Astrocyte (in vitro differentiated cells and primary cell): ENCODE data around the gene AHSP. TPM values are rescaled to one million over a fixed set of nuclear protein-coding genes. Genes with fewer than 3 reads are reported as not detected.
"Not testable (repeated sequence)": the region's sequence is repeated elsewhere in the genome, so short reads cannot be mapped to it uniquely, and the experiment has no call there.

ENCODE experiments used
- DNase-seq: peaks from one replicate; pipeline ENCODE4 v3.0.0-alpha.2; 2010; ENCODE audit warnings: low read depth
- FAIRE-seq: peaks from 2 replicates; lab custom pipeline; 2011; peaks lifted over from hg19 to GRCh38; lab: Jason Lieb, UNC
- H2AFZ ChIP-seq: 2 replicates; pipeline ENCODE4 v1.6.0; 2012; ENCODE audit warnings: low read depth, low read length, inconsistent platforms
- H3K27ac ChIP-seq: 2 replicates; pipeline ENCODE4 v1.5.1; 2011; ENCODE audit warnings: low read depth, low read length, inconsistent platforms
- H3K27me3 ChIP-seq: 2 replicates; pipeline ENCODE4 v1.6.0; 2011; ENCODE audit warnings: low read length, inconsistent platforms; ENCODE audit not compliant: insufficient read depth
- H3K36me3 ChIP-seq: 2 replicates; pipeline ENCODE4 v1.5.1; 2011; ENCODE audit warnings: low read length, inconsistent platforms; ENCODE audit not compliant: insufficient read depth
- H3K4me1 ChIP-seq: 2 replicates; pipeline ENCODE4 v1.5.1; 2011; ENCODE audit warnings: low read length, inconsistent platforms; ENCODE audit not compliant: insufficient read depth
- H3K4me2 ChIP-seq: 2 replicates; pipeline ENCODE4 v1.6.0; 2012; ENCODE audit warnings: low read length, inconsistent platforms
- H3K4me3 ChIP-seq: 2 replicates; pipeline ENCODE4 v1.5.1; 2011; ENCODE audit warnings: low read depth, mild to moderate bottlenecking, low read length, inconsistent platforms; ENCODE audit not compliant: insufficient read depth
- H3K79me2 ChIP-seq: 2 replicates; pipeline ENCODE4 v1.6.0; 2012; ENCODE audit warnings: mild to moderate bottlenecking, low read length, inconsistent platforms; ENCODE audit not compliant: insufficient read depth
- H3K9ac ChIP-seq: 2 replicates; pipeline ENCODE4 v1.6.0; 2012; ENCODE audit warnings: mild to moderate bottlenecking, low read length, inconsistent platforms
- H3K9me3 ChIP-seq: 2 replicates; pipeline ENCODE4 v1.5.1; 2012; ENCODE audit warnings: low read depth, mild to moderate bottlenecking, low read length, inconsistent platforms; ENCODE audit not compliant: insufficient read depth
- H4K20me1 ChIP-seq: 2 replicates; pipeline ENCODE4 v1.6.0; 2012; ENCODE audit warnings: low read length, inconsistent platforms; ENCODE audit not compliant: insufficient read depth
- H3K27ac Mint-ChIP-seq: one replicate; pipeline ENCODE4 v1.8.0; 2021; ENCODE audit warnings: mild to moderate bottlenecking, mixed read lengths; ENCODE audit not compliant: unreplicated experiment
- H3K27me3 Mint-ChIP-seq: one replicate; pipeline ENCODE4 v1.8.0; 2021; ENCODE audit warnings: low read depth, mixed read lengths; ENCODE audit not compliant: unreplicated experiment
- H3K36me3 Mint-ChIP-seq: one replicate; pipeline ENCODE4 v1.8.0; 2021; ENCODE audit warnings: low read depth, mixed read lengths; ENCODE audit not compliant: unreplicated experiment
- H3K4me1 Mint-ChIP-seq: one replicate; pipeline ENCODE4 v1.8.0; 2021; ENCODE audit warnings: low read depth, mixed read lengths; ENCODE audit not compliant: unreplicated experiment
- H3K4me3 Mint-ChIP-seq: one replicate; pipeline ENCODE4 v1.8.0; 2021; ENCODE audit warnings: mild to moderate bottlenecking, moderate library complexity, mixed read lengths; ENCODE audit not compliant: unreplicated experiment
- H3K9me3 Mint-ChIP-seq: one replicate; pipeline ENCODE4 v1.8.0; 2021; ENCODE audit warnings: mild to moderate bottlenecking, mixed read lengths; ENCODE audit not compliant: unreplicated experiment
- EZH2 ChIP-seq: IDR thresholded peaks from 2 replicates; pipeline ENCODE4 v1.6.1; 2012; ENCODE audit warnings: mild to moderate bottlenecking, low read length, inconsistent platforms; ENCODE audit not compliant: insufficient read depth
- total RNA-seq: library from RNA; stranded (reverse); gene quantifications from 2 replicates; pipeline ENCODE4 v1.2.1, GENCODE V29; 2021
- TF ChIP-seq, protein P1 (sequence below): IDR thresholded peaks from 2 replicates; pipeline ENCODE4 v1.5.1; 2011; ENCODE audit warnings: low read depth, mild to moderate bottlenecking, inconsistent platforms, low read length, moderate library complexity; ENCODE audit not compliant: insufficient read depth

Gene AHSP
- total RNA-seq, 1 donor from 2014 or later, result not detected

DNA sequence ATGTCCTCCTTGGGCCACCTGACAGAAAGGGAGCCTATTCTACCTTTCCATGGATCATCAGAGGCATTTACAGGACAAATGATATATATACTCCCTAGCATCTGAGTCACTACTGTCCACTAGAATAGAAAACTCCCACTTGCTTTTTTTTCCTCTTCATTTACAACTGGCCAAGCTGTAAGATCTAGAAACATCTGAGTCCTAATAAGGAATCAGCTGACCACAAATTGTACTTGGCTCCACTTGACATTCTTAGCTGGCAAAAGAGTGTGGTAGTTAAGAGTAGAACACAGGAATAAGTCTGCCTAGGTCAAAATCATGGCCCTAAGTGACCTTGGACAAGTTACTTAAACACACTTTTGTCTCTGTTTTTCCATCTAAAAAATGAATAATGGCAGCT is 24.7 kb upstream of the AHSP start:
- no peak overlapping the region for H3K4me3 Mint-ChIP-seq
- peaks cover 16% of the 10 kb centered on the region for H3K36me3 Mint-ChIP-seq
- TF ChIP-seq, protein P1, sequence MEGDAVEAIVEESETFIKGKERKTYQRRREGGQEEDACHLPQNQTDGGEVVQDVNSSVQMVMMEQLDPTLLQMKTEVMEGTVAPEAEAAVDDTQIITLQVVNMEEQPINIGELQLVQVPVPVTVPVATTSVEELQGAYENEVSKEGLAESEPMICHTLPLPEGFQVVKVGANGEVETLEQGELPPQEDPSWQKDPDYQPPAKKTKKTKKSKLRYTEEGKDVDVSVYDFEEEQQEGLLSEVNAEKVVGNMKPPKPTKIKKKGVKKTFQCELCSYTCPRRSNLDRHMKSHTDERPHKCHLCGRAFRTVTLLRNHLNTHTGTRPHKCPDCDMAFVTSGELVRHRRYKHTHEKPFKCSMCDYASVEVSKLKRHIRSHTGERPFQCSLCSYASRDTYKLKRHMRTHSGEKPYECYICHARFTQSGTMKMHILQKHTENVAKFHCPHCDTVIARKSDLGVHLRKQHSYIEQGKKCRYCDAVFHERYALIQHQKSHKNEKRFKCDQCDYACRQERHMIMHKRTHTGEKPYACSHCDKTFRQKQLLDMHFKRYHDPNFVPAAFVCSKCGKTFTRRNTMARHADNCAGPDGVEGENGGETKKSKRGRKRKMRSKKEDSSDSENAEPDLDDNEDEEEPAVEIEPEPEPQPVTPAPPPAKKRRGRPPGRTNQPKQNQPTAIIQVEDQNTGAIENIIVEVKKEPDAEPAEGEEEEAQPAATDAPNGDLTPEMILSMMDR, result no peak
- TF ChIP-seq EZH2, result no peak
- peaks cover 15% of the 10 kb centered on the region for H3K36me3 ChIP-seq
- DNase-seq (peak; percentile 65), FAIRE-seq (no peak)
- H3K27me3 Mint-ChIP-seq, result no peaks in the 10 kb centered on the region
- H3K27ac Mint-ChIP-seq, result no peak overlapping the region
- no peaks in the 10 kb centered on the region for H3K9me3 ChIP-seq
- no peak overlapping the region for H3K27ac ChIP-seq
- H3K9ac ChIP-seq, result no peak overlapping the region
- H3K4me1 Mint-ChIP-seq, result peaks cover 17% of the 10 kb centered on the region
- H3K27me3 ChIP-seq, result no peaks in the 10 kb centered on the region
- no peaks in the 10 kb centered on the region for H3K9me3 Mint-ChIP-seq
- peaks cover 15% of the 10 kb centered on the region for H4K20me1 ChIP-seq
- H3K4me3 ChIP-seq, result no peak overlapping the region
- no peak overlapping the region for H3K4me2 ChIP-seq
- peaks cover 3% of the 10 kb centered on the region for H3K4me1 ChIP-seq
- H3K79me2 ChIP-seq, result peaks cover 26% of the 10 kb centered on the region
- no peak overlapping the region for H2AFZ ChIP-seq

DNA sequence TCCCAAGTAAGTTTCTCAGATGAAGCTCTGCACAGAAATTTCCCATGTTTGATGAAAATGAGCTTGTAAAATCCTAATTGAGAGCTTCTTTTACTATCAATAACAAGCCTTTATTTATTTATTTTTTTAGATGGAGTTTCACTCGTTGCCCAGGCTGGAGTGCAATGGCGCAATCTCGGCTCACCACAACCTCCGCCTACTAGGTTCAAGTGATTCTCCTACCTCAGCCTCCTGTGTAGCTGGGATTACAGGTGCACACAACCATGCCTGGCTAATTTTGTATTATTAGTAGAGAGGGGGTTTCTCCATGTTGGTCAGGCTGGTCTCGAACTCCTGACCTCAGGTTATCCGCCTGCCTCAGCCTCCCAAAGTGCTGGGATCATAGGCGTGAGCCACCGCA is 24.1 kb upstream of the AHSP start:
- H3K79me2 ChIP-seq, result peaks cover 31% of the 10 kb centered on the region
- H3K36me3 Mint-ChIP-seq, result peaks cover 11% of the 10 kb centered on the region
- not testable (repeated sequence) for H3K4me3 ChIP-seq, H3K27me3 Mint-ChIP-seq, H3K9me3 ChIP-seq, H3K27me3 ChIP-seq, H3K4me1 ChIP-seq, H3K4me2 ChIP-seq, H3K4me3 Mint-ChIP-seq, H3K9ac ChIP-seq, H3K27ac ChIP-seq, H3K27ac Mint-ChIP-seq, H3K36me3 ChIP-seq, H3K9me3 Mint-ChIP-seq, DNase-seq, FAIRE-seq, H2AFZ ChIP-seq
- peaks cover 17% of the 10 kb centered on the region for H3K4me1 Mint-ChIP-seq
- peaks cover 15% of the 10 kb centered on the region for H4K20me1 ChIP-seq

DNA sequence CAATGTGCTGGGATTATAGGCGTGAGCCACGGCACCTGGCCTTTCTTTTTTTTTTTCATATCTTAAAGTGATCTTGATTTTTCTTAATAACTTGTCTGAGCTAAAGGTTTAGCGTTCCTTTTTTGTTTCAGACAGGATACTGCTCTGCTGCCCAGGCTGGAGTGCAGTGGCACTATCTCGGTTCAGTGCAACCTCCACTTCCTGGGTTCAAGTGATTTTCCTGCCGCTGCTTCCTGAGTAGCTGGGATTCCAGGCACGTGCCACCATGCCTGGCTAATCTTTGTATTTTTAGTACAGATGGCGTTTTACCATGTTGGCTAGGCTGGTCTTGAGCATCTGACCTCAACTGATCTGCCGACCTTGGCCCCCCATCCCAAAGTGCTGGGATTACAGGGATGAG is 23.5 kb upstream of the AHSP start:
- no peak overlapping the region for H3K9ac ChIP-seq
- H3K4me3 Mint-ChIP-seq, result no peak overlapping the region
- FAIRE-seq, result no peak
- H3K4me3 ChIP-seq, result no peak overlapping the region
- H3K27ac Mint-ChIP-seq, result no peak overlapping the region
- no peak overlapping the region for H2AFZ ChIP-seq
- no peak for TF ChIP-seq EZH2
- TF ChIP-seq, protein P1, result no peak
- H3K27me3 ChIP-seq, result no peaks in the 10 kb centered on the region
- H3K9me3 ChIP-seq, result no peaks in the 10 kb centered on the region
- no peaks in the 10 kb centered on the region for H3K9me3 Mint-ChIP-seq
- peaks cover 15% of the 10 kb centered on the region for H4K20me1 ChIP-seq
- peaks cover 8% of the 10 kb centered on the region for H3K36me3 ChIP-seq
- peaks cover 22% of the 10 kb centered on the region for H3K4me1 Mint-ChIP-seq
- peaks cover 36% of the 10 kb centered on the region for H3K79me2 ChIP-seq
- H3K4me1 ChIP-seq, result peaks cover 3% of the 10 kb centered on the region
- no peaks in the 10 kb centered on the region for H3K27me3 Mint-ChIP-seq
- H3K27ac ChIP-seq, result no peak overlapping the region
- no peak overlapping the region for H3K4me2 ChIP-seq
- H3K36me3 Mint-ChIP-seq, result peaks cover 5% of the 10 kb centered on the region
- DNase-seq, result no peak
